Renal cortex interstitium (tissue), 11 donors: ENCODE results near the gene HTRA3. TPM values are rescaled to one million over a fixed set of nuclear protein-coding genes. Genes with fewer than 3 reads are reported as not detected.

Experiments
- DNase-seq, 11 donors: peaks; one replicate each; pipeline ENCODE4 v3.0.0-alpha.2; 2013; ENCODE audit warnings: low read depth in 9 of 11, low spot score in 4 of 11; ENCODE audit errors: extremely low read depth in 1 of 11
- polyA plus RNA-seq, 3 donors: library from polyadenylated mRNA; unstranded; fragments of 120-200 nt; gene quantifications; one replicate each; pipeline ENCODE4 v1.2.1, GENCODE V29; 2013; ENCODE audit not compliant: insufficient read length in 3 of 3

HTRA3 gene
- polyA plus RNA-seq, 3 donors: 7.0 to 13.1 (median 9.3) TPM

GRCh38 chr4:8242782-8243560 is 26.6 kb upstream of the HTRA3 start:
- no peak for DNase-seq

GRCh38 chr4:8244001-8244757 is 25.4 kb upstream of the HTRA3 start:
- no peak for DNase-seq

GRCh38 chr4:8244931-8245460 is 24.6 kb upstream of the HTRA3 start:
- no peak for DNase-seq

- DNase-seq: no peak
Observed at GRCh38 chr4:8245884-8246833, 23.4 kb upstream of the HTRA3 start.

- no peak for DNase-seq
Observed at GRCh38 chr4:8247047-8247930, 22.3 kb upstream of the HTRA3 start.

- DNase-seq: no peak
Observed at GRCh38 chr4:8248091-8248490, 21.5 kb upstream of the HTRA3 start.

- no peak for DNase-seq
Observed at GRCh38 chr4:8250227-8250626, 19.3 kb upstream of the HTRA3 start.

- DNase-seq: no peak
Observed at GRCh38 chr4:8250637-8251036, 18.9 kb upstream of the HTRA3 start.

GRCh38 chr4:8251110-8251883 is 18.3 kb upstream of the HTRA3 start:
- no peak for DNase-seq

GRCh38 chr4:8252301-8253173 is 17.0 kb upstream of the HTRA3 start:
- DNase-seq: no peak

GRCh38 chr4:8254076-8254475 is 15.5 kb upstream of the HTRA3 start:
- DNase-seq: no peak

GRCh38 chr4:8255698-8256441 is 13.7 kb upstream of the HTRA3 start:
- no peak for DNase-seq

GRCh38 chr4:8257854-8258253 is 11.7 kb upstream of the HTRA3 start:
- DNase-seq: no peak

- DNase-seq: no peak
Observed at GRCh38 chr4:8258552-8259212, 10.9 kb upstream of the HTRA3 start.

- no peak for DNase-seq
Observed at GRCh38 chr4:8259743-8260430, 9.7 kb upstream of the HTRA3 start.
